Epithelial cell of esophagus (primary cell): ENCODE data around the gene MPPE1.

Experiments
- DNase-seq: peaks from one replicate; pipeline ENCODE4 v3.0.0; 2010; ENCODE audit warnings: low read depth
- H3K4me3 ChIP-seq: 2 replicates; pipeline ENCODE4 v1.5.1; 2011; ENCODE audit warnings: mild to moderate bottlenecking, low read length, control low read depth
- TF ChIP-seq, protein P1 (sequence below): IDR thresholded peaks from 2 replicates; pipeline ENCODE4 v1.5.1; 2011; ENCODE audit warnings: low read depth, mild to moderate bottlenecking, low read length, control low read depth, inconsistent platforms; ENCODE audit not compliant: insufficient read depth; ENCODE audit errors: missing control alignments

Gene MPPE1

GRCh38 chr18:11909591-11910026 lies 1.5 kb upstream of the MPPE1 start:
- no peak overlapping the region for H3K4me3 ChIP-seq
- TF ChIP-seq, protein P1, sequence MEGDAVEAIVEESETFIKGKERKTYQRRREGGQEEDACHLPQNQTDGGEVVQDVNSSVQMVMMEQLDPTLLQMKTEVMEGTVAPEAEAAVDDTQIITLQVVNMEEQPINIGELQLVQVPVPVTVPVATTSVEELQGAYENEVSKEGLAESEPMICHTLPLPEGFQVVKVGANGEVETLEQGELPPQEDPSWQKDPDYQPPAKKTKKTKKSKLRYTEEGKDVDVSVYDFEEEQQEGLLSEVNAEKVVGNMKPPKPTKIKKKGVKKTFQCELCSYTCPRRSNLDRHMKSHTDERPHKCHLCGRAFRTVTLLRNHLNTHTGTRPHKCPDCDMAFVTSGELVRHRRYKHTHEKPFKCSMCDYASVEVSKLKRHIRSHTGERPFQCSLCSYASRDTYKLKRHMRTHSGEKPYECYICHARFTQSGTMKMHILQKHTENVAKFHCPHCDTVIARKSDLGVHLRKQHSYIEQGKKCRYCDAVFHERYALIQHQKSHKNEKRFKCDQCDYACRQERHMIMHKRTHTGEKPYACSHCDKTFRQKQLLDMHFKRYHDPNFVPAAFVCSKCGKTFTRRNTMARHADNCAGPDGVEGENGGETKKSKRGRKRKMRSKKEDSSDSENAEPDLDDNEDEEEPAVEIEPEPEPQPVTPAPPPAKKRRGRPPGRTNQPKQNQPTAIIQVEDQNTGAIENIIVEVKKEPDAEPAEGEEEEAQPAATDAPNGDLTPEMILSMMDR, result no peak
- DNase-seq, result peak; percentile 83

DNA sequence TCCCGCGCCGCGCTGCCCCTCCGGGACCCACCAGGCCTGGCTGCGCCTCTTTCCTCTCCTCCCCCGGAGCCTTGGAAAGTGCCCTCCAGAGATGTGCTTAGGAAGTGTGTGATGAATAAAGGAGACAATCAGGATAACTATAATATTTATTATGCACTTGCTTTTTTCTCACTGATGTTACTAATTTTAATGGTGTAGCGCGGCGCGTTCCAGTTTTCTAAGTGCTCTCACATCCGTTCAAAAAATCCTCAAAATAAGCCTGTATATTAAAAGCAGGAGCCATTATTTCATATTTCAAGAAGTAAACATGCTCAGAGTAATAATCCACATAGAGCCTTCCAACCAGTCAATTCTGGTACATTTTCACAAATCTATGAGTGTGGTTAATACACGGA lies 941 bp upstream of the MPPE1 start:
- DNase-seq, result no peak
- peak overlapping the region; percentile 95 for H3K4me3 ChIP-seq
- TF ChIP-seq, protein P1, result no peak

- peak overlapping the region; percentile 95 for H3K4me3 ChIP-seq
- TF ChIP-seq, protein P1, result no peak
These were observed 917 bp downstream of the MPPE1 start for GRCh38 chr18:11906926-11907874.

DNA sequence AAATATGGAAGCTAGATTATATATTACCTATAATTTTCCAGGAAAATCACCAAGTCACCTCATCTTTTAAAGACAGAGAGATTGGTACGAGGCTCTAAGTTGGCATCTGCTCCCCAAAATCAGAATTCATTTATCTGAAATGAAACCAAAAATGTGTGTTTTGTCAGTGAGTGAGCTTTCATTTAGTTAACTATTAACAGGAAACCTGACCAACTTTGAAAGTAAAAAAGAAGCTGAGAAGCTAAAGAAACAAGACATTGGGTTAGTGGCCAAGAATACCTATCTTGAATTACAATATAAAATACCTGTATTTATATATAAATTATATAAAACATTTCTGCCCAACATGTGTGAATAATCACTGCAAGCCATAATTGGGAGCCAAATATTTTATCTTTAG lies 1.9 kb downstream of the MPPE1 start:
- TF ChIP-seq, protein P1, result no peak
- H3K4me3 ChIP-seq, result no peak overlapping the region

More at GRCh38 chr18:11906926-11907874, 917 bp downstream of the MPPE1 start:
- DNase-seq, result no peak

GRCh38 chr18:11905613-11906012 lies 2.5 kb downstream of the MPPE1 start:
- DNase-seq, result no peak
- TF ChIP-seq, protein P1, result no peak
- no peak overlapping the region for H3K4me3 ChIP-seq

More for the DNA sequence above, 1.9 kb downstream of the MPPE1 start:
- no peak for DNase-seq

- TF ChIP-seq, protein P1, result no peak
- peak; percentile 53 for DNase-seq
- H3K4me3 ChIP-seq, result no peak overlapping the region
These were observed 5.4 kb downstream of the MPPE1 start for GRCh38 chr18:11902522-11903292.
